Myometrial cell (primary cell): ENCODE data around the gene GNPDA2. TPM values are rescaled to one million over a fixed set of nuclear protein-coding genes. Genes with fewer than 3 reads are reported as not detected.

Experiments used
- total RNA-seq: library from RNA; depleted of rRNA; stranded (reverse); fragments of >200 nt; gene quantifications from 2 replicates; pipeline ENCODE4 v1.2.3, GENCODE V29; 2015

The GNPDA2 gene
- 25.4 and 35.6 TPM in 2 replicates for total RNA-seq

DNA sequence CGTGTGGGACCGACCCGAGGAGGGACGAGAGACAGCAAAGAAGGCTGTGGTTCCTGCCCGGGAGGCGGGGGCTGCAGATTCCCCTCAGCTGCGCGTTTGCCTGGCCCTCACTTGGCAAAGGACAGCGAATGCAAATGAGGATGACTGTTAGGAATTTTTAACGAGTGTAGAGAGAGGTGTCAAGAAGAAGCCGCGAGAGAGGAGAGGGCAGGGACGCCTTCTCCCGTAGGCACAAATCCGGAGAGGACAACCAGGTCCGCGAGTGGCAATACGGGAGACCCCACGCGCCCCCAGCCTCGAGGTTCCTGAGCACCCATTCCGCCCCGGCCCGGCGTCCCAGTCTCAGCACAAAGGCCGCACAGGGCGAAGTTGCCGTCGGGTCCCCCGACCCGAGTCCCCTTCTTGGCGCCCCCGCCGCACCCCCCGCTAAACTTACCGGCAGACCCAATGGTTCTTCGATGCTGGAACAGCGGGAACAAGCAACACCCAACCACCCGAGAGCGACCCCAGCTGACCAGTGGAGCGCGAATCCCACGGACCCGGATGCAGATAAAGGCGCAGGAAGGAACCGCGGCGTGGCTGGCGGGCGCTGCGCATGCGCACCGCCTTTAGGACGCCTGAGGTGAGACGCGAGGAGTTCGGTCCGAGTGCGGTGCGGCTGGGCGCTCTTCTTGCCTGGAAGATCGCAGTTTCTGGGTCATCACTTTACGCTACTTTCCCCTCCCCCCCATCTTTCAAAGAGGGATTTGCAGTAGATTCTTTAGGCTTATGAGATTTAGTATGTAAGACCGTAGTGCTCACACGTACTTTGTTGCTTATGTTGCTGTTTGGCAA, at the start of gene GNPDA2:
Gene GNPDA2, minus strand, starts transcription at position 519 of the 834 bp plus-strand sequence. CDS start 4,349 bp downstream, outside the sequence.

DNA sequence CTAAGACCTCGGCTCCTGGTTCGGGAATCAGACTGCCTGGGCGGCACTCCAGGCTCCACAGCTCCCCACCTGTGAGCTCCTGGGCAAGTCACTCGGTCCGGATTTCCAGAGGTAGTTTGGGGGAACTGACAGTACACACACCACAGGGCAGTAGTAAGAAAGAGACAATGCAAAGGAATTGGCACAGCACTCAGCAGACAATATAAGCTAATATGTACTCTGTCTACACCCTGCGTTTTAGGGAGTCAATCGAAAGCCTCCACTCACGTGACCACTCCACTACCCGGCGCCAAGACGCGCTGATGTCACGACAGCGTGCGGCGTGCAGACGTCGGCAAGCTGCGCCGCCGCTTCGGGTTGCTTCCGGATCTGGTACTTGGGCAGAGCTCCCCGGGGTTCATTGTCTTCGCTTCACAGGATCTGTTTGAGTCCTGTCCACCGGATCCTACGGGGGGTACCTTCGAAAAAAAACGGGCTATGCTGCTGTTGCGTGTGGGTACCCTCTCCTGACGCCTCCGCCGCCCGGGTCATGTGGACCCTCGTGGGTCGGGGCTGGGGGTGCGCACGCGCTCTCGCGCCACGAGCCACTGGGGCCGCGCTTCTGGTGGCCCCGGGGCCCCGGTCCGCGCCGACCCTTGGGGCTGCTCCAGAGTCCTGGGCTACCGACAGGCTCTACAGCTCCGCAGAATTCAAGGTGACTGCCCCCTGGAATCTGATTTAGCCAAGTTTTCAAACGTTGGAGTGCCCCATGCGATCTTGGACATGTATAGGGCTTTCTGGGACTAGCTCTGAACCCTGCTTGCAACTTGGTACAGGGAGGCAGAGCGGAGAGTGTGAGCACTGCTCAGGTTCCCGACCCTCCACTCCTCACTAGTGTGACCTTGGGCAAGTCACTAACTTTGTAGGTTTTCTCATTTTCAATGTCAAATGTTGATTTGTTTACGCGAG, 48.0 kb downstream of the GNPDA2 start, which contains the start of gene GUF1:
Gene GUF1, plus strand, starts transcription at position 327 of the 948 bp plus-strand sequence. Its CDS starts 203 bp downstream, at position 530.

Other genes starting within 250 kb of the GNPDA2 start
- gene YIPF7, start 74.9 kb downstream of the GNPDA2 start, total RNA-seq, result not detected in 2 replicates
- gene GUF1, start 48.1 kb downstream of the GNPDA2 start, total RNA-seq, result 15.2 and 17.9 TPM in 2 replicates